ENCODE data around the gene RPH3AL. TPM values are rescaled to one million over a fixed set of nuclear protein-coding genes. Genes with fewer than 3 reads are reported as not detected.

The RPH3AL gene
- total and polyA plus RNA-seq, 7 experiments from 2014 or later: 0.84 to 19.6 (median 4.3) TPM

DNA sequence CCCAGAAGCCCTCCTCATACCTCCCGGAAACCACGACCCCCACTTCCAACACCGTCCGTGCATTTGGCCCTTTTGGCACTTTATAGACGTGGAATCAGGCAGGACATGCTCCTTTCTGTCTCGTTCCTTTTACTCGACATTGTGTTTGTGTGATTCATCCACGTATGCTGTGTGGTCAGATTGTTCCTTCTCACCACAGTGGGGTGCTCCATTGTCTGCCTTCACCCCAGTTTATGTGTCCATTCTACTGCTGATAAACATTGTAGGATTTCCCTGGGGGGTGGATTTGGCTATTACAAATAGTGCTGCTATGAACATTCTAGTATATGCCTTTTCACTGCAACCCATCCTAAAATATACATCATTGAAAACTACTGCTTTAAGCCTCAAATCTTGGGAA, 28.9 kb upstream of the RPH3AL start:
- Mint-ChIP-seq H3K36me3 (peaks cover 0 to 3% (median 0%) of the 10 kb centered on the region in 5 donors), H3K4me1 (peaks cover 4 to 37% (median 24%) of the 10 kb centered on the region in 7 donors), H3K27ac (peak overlapping the region in 8 of 9 donors; percentile 8 to 89 (median 70)), H3K9me3 (peaks cover 0 to 3% (median 0%) of the 10 kb centered on the region in 11 donors), H3K4me3 (peak overlapping the region in 5 of 10 donors; percentile 4 to 57 (median 14)), H3K27me3 (peaks cover 0 to 26% (median 0%) of the 10 kb centered on the region in 5 donors)
- H3K9me3 ChIP-seq (ENCODE audit: control insufficient read depth in 2 of 3, low read length in 3 of 3): no peaks in the 10 kb centered on the region
- ChIA-PET CTCF (no interaction called here), POLR2A (no interaction called here)
- no peak for DNase-seq
- no peak overlapping the region for H3K4me3 ChIP-seq (ENCODE audit: low read length)
- H3K4me1 ChIP-seq (ENCODE audit: control insufficient read depth in 2 of 2, insufficient read depth in 2 of 2, low read length in 2 of 2): no peaks in the 10 kb centered on the region
- no peak for ATAC-seq
- no peaks in the 10 kb centered on the region for H3K27me3 ChIP-seq (ENCODE audit: control insufficient read depth in 2 of 2, insufficient read depth in 2 of 2, low read length in 2 of 2)
- H3K36me3 ChIP-seq (ENCODE audit: control insufficient read depth in 2 of 3, insufficient read depth in 3 of 3, low read length in 3 of 3): no peaks in the 10 kb centered on the region
- intact Hi-C loops (cut with micrococcal nuclease): loop anchor here in 1 of 2 donors (10.0 kb wide), 1 partner anchor 323 kb away; no protein-coding TSS in a partner anchor
- no peak overlapping the region for H3K27ac ChIP-seq (ENCODE audit: low read depth, low read length)

GRCh38 chr17:379531-380465, 27.2 kb upstream of the RPH3AL start:
- intact Hi-C loops (cut with micrococcal nuclease): loop anchor here in 1 of 2 donors (10.0 kb wide), 1 partner anchor 325 kb away; no protein-coding TSS in a partner anchor

GRCh38 chr17:378068-378467, 25.5 kb upstream of the RPH3AL start:
- H3K4me1 Mint-ChIP-seq: peaks cover 4 to 22% (median 14%) of the 10 kb centered on the region in 7 donors
- Histone ChIP-seq H3K27ac (ENCODE audit: low read depth, low read length) (no peak overlapping the region), H3K9me3 (ENCODE audit: control insufficient read depth in 2 of 3, low read length in 3 of 3) (no peaks in the 10 kb centered on the region), H3K27me3 (ENCODE audit: control insufficient read depth in 2 of 2, insufficient read depth in 2 of 2, low read length in 2 of 2) (no peaks in the 10 kb centered on the region), H3K4me3 (ENCODE audit: low read length) (no peak overlapping the region), H3K36me3 (ENCODE audit: control insufficient read depth in 2 of 3, insufficient read depth in 3 of 3, low read length in 3 of 3) (no peaks in the 10 kb centered on the region), H3K4me1 (ENCODE audit: control insufficient read depth in 2 of 2, insufficient read depth in 2 of 2, low read length in 2 of 2) (no peaks in the 10 kb centered on the region)
- H3K36me3 Mint-ChIP-seq: peaks cover 0 to 3% (median 0%) of the 10 kb centered on the region in 5 donors
- intact Hi-C loops (cut with micrococcal nuclease): no loop called here
- peaks cover 0 to 3% (median 0%) of the 10 kb centered on the region in 11 donors for H3K9me3 Mint-ChIP-seq
- ChIA-PET CTCF (interaction anchor here (0.6 kb wide), 1 partner anchor 215 kb away, joined by 6 read pairs; no protein-coding TSS in a partner anchor), POLR2A (interaction anchor here (0.7 to 1.1 kb wide), 2 partner anchors 322 to 792 kb away, joined by 3 to 8 read pairs; no protein-coding TSS in a partner anchor)
- H3K4me3 Mint-ChIP-seq: no peak overlapping the region
- H3K27ac Mint-ChIP-seq: no peak overlapping the region
- ATAC-seq: no peak
- H3K27me3 Mint-ChIP-seq: peaks cover 0 to 9% (median 0%) of the 10 kb centered on the region in 5 donors
- no peak for DNase-seq

More at GRCh38 chr17:379531-380465, 27.2 kb upstream of the RPH3AL start:
- no peak for ATAC-seq
- H3K4me3 ChIP-seq (ENCODE audit: low read length): no peak overlapping the region
- Mint-ChIP-seq H3K9me3 (peaks cover 0 to 3% (median 0%) of the 10 kb centered on the region in 11 donors), H3K27me3 (peaks cover 0 to 24% (median 0%) of the 10 kb centered on the region in 5 donors), H3K4me1 (peaks cover 4 to 37% (median 22%) of the 10 kb centered on the region in 7 donors), H3K4me3 (no peak overlapping the region), H3K36me3 (peaks cover 0 to 3% (median 0%) of the 10 kb centered on the region in 5 donors), H3K27ac (peak overlapping the region in 4 of 9 donors; percentile 37 to 88 (median 58))
- no peaks in the 10 kb centered on the region for H3K36me3 ChIP-seq (ENCODE audit: control insufficient read depth in 2 of 3, insufficient read depth in 3 of 3, low read length in 3 of 3)
- no peak for DNase-seq
- no peaks in the 10 kb centered on the region for H3K9me3 ChIP-seq (ENCODE audit: control insufficient read depth in 2 of 3, low read length in 3 of 3)
- POLR2A ChIA-PET: interaction anchor here (0.7 kb wide), 1 partner anchor 14 kb away, joined by 4 read pairs; no protein-coding TSS in a partner anchor
- H3K27me3 ChIP-seq (ENCODE audit: control insufficient read depth in 2 of 2, insufficient read depth in 2 of 2, low read length in 2 of 2): no peaks in the 10 kb centered on the region
- CTCF ChIA-PET: no interaction called here
- H3K4me1 ChIP-seq (ENCODE audit: control insufficient read depth in 2 of 2, insufficient read depth in 2 of 2, low read length in 2 of 2): no peaks in the 10 kb centered on the region
- no peak overlapping the region for H3K27ac ChIP-seq (ENCODE audit: low read depth, low read length)

DNA sequence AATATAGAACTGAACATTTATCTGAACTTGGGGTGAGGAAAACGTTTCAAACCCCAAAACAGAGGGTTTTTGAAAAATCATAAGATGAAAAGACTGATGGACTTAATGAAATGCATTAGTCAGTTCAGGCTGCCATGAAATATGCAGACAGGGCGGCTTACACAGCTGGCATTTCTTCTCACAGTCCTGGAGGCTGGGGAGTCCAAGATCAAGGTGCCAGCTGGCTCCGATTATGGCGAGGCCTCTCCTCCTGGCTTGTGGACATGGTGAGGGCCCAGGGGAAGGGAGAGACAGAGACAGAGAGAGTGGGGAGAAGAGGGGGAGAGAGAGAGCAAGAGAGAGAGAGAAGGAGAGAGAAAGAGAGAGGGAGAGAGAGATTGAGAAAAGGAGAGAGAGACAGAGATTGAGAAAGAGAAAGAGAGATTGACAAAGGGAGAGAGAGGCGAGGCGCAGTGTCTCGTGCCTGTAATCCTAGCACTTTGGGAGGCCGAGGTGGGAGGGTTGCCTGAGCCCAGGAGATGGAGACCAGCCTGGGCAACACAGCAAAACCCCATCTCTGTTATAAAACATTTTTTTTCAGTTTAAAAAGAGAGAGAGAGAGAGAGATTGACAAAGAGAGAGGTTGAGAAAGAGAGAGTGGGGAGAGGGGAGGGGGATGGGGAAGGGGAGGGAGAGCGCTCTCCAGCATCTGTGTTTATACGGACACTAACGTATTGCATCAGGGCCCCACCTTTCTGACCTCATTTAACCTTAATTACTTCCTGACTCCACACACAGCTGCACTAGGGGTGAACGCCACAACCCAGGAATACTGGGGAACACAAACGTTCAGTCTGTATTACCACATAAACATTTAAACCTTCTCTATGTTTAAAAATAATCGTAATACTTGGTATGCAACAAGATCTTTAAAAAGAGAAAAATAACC, 24.6 kb upstream of the RPH3AL start:
- H3K4me1 Mint-ChIP-seq: peaks cover 4 to 26% (median 14%) of the 10 kb centered on the region in 7 donors
- peak overlapping the region in 3 of 9 donors; percentile 36 to 51 (median 39) for H3K27ac Mint-ChIP-seq
- H3K36me3 ChIP-seq (ENCODE audit: control insufficient read depth in 2 of 3, insufficient read depth in 3 of 3, low read length in 3 of 3): no peaks in the 10 kb centered on the region
- no peaks in the 10 kb centered on the region for H3K9me3 ChIP-seq (ENCODE audit: control insufficient read depth in 2 of 3, low read length in 3 of 3)
- intact Hi-C loops (cut with micrococcal nuclease): no loop called here
- no peaks in the 10 kb centered on the region for H3K27me3 ChIP-seq (ENCODE audit: control insufficient read depth in 2 of 2, insufficient read depth in 2 of 2, low read length in 2 of 2)
- no peak for ATAC-seq
- no peak for DNase-seq
- ChIA-PET CTCF (no interaction called here), POLR2A (interaction anchor here (1.1 kb wide), 1 partner anchor 323 kb away, joined by 3 read pairs; no protein-coding TSS in a partner anchor)
- no peak overlapping the region for H3K4me3 ChIP-seq (ENCODE audit: low read length)
- peaks cover 0 to 3% (median 0%) of the 10 kb centered on the region in 5 donors for H3K36me3 Mint-ChIP-seq
- no peaks in the 10 kb centered on the region for H3K4me1 ChIP-seq (ENCODE audit: control insufficient read depth in 2 of 2, insufficient read depth in 2 of 2, low read length in 2 of 2)
- H3K27ac ChIP-seq (ENCODE audit: low read depth, low read length): no peak overlapping the region
- H3K27me3 Mint-ChIP-seq: peaks cover 0 to 9% (median 0%) of the 10 kb centered on the region in 5 donors
- peaks cover 0 to 3% (median 0%) of the 10 kb centered on the region in 11 donors for H3K9me3 Mint-ChIP-seq
- no peak overlapping the region for H3K4me3 Mint-ChIP-seq

GRCh38 chr17:373613-374230, 21.1 kb upstream of the RPH3AL start:
- no peak for ATAC-seq
- H3K27ac Mint-ChIP-seq: no peak overlapping the region
- peaks cover 0 to 9% (median 1%) of the 10 kb centered on the region in 5 donors for H3K36me3 Mint-ChIP-seq
- Histone ChIP-seq H3K27ac (ENCODE audit: low read depth, low read length) (no peak overlapping the region), H3K4me3 (ENCODE audit: low read length) (no peak overlapping the region), H3K36me3 (ENCODE audit: control insufficient read depth in 2 of 3, insufficient read depth in 3 of 3, low read length in 3 of 3) (no peaks in the 10 kb centered on the region), H3K4me1 (ENCODE audit: control insufficient read depth in 2 of 2, insufficient read depth in 2 of 2, low read length in 2 of 2) (no peaks in the 10 kb centered on the region), H3K9me3 (ENCODE audit: control insufficient read depth in 2 of 3, low read length in 3 of 3) (no peaks in the 10 kb centered on the region), H3K27me3 (ENCODE audit: control insufficient read depth in 2 of 2, insufficient read depth in 2 of 2, low read length in 2 of 2) (no peaks in the 10 kb centered on the region)
- H3K9me3 Mint-ChIP-seq: peaks cover 0 to 7% (median 1%) of the 10 kb centered on the region in 11 donors
- H3K4me3 Mint-ChIP-seq: no peak overlapping the region
- peaks cover 0 to 22% (median 9%) of the 10 kb centered on the region in 7 donors for H3K4me1 Mint-ChIP-seq
- POLR2A ChIA-PET: no interaction called here
- DNase-seq: no peak
- intact Hi-C loops (cut with micrococcal nuclease): no loop called here
- CTCF ChIA-PET: no interaction called here
- H3K27me3 Mint-ChIP-seq: peaks cover 0 to 4% (median 0%) of the 10 kb centered on the region in 5 donors
